HepG2 (cell line): Measurements from ENCODE around the gene TMEM63B. TPM values are rescaled to one million over a fixed set of nuclear protein-coding genes. Genes with fewer than 3 reads are reported as not detected.
A peak's percentile ranks its signal among the peaks of the same experiment; 100 is the strongest.

Experiments used
- BCL3 ChIP-seq: sonication (generic); formaldehyde crosslinking; IDR thresholded peaks from 2 replicates; pipeline ENCODE4 v1.5.1; 2020; ENCODE audit warnings: mild to moderate bottlenecking, missing genetic modification reagents, moderate library complexity
- BRD4 ChIP-seq: sonication (generic); formaldehyde crosslinking; IDR thresholded peaks from 2 replicates; pipeline ENCODE4 v1.4.0; 2020; ENCODE audit warnings: missing genetic modification reagents
- CHCHD3 ChIP-seq: sonication (generic); formaldehyde crosslinking; IDR thresholded peaks from 2 replicates; pipeline ENCODE4 v1.8.0; 2022; ENCODE audit warnings: mild to moderate bottlenecking, missing genetic modification reagents, moderate library complexity
- DBP ChIP-seq: sonication (generic); formaldehyde crosslinking; IDR thresholded peaks from 2 replicates; pipeline ENCODE4 v1.4.0; 2020; ENCODE audit warnings: missing genetic modification reagents; ENCODE audit errors: not compliant biosample characterization
- DMAP1 ChIP-seq: IDR thresholded peaks from 2 replicates; pipeline ENCODE4 v1.6.1; 2016
- FOXJ3 ChIP-seq: sonication (generic); formaldehyde crosslinking; IDR thresholded peaks from 2 replicates; pipeline ENCODE4 v1.4.0; 2020; ENCODE audit warnings: missing genetic modification reagents, mild to moderate bottlenecking, borderline replicate concordance
- FOXP1 ChIP-seq, 2 experiments: fragments of 450-650 bp in 1 of 2; IDR thresholded peaks; 2 replicates each; pipeline ENCODE4 v1.6.1; 2017 to 2018; ENCODE audit warnings: antibody characterized with exemption in 1 of 2
- HDAC6 ChIP-seq: fragments of 200-600 bp; sonication (generic); IDR thresholded peaks from 2 replicates; pipeline ENCODE4 v1.7.0; 2017; ENCODE audit warnings: mild to moderate bottlenecking, antibody characterized with exemption, low read length, low read depth
- KLF15 ChIP-seq: sonication (generic); formaldehyde crosslinking; IDR thresholded peaks from 2 replicates; pipeline ENCODE4 v1.8.1; 2023; ENCODE audit warnings: borderline replicate concordance, mild to moderate bottlenecking, inconsistent platforms, missing genetic modification reagents, mixed read lengths
- LCORL ChIP-seq, 2 experiments: fragments of 450-650 bp in 1 of 2; sonication (generic) in 1 of 2; formaldehyde crosslinking in 1 of 2; IDR thresholded peaks; 2 replicates each; pipeline versions ENCODE4 v1.5.0 to v1.6.1; 2017 to 2020; ENCODE audit warnings: antibody characterized with exemption in 1 of 2, missing genetic modification reagents in 1 of 2
- MED1 ChIP-seq: sonication (generic); formaldehyde crosslinking; IDR thresholded peaks from 2 replicates; pipeline ENCODE4 v1.4.0; 2020; ENCODE audit warnings: missing genetic modification reagents
- PAF1 ChIP-seq: IDR thresholded peaks from 2 replicates; pipeline ENCODE4 v1.6.1; 2016; ENCODE audit warnings: missing genetic modification reagents, missing compliant biosample characterization
- PCBP1 ChIP-seq: fragments of 200-400 bp; formaldehyde crosslinking; IDR thresholded peaks from 2 replicates; pipeline ENCODE4 v1.6.1; 2017; ENCODE audit warnings: mild to moderate bottlenecking, low read depth, low read length, borderline replicate concordance
- POLR2A ChIP-seq, 2 experiments: IDR thresholded peaks; 2 replicates each; pipeline ENCODE4 v1.6.1; 2011; ENCODE audit warnings: low read depth in 2 of 2, low read length in 2 of 2, mild to moderate bottlenecking in 1 of 2, moderate library complexity in 1 of 2; ENCODE audit not compliant: insufficient read depth in 1 of 2
- SNAPC5 ChIP-seq: sonication (generic); formaldehyde crosslinking; IDR thresholded peaks from 2 replicates; pipeline ENCODE4 v1.8.1; 2023; ENCODE audit warnings: mild to moderate bottlenecking, missing genetic modification reagents, borderline replicate concordance
- TCF12 ChIP-seq, 2 experiments: fragments of 450-650 bp in 1 of 2; sonication (generic) in 1 of 2; formaldehyde crosslinking in 1 of 2; IDR thresholded peaks; 2 replicates each; pipeline versions ENCODE4 v1.6.1 to v1.8.0; 2017 to 2022; ENCODE audit warnings: antibody characterized with exemption in 1 of 2, mild to moderate bottlenecking in 1 of 2, missing genetic modification reagents in 1 of 2, moderate library complexity in 1 of 2
- ZNF329 ChIP-seq: sonication (generic); formaldehyde crosslinking; IDR thresholded peaks from 2 replicates; pipeline ENCODE4 v1.9.0; 2021; ENCODE audit warnings: low read depth, mild to moderate bottlenecking, missing genetic modification reagents
- ZNF552 ChIP-seq: sonication (generic); formaldehyde crosslinking; IDR thresholded peaks from 2 replicates; pipeline ENCODE4 v1.9.0; 2022; ENCODE audit warnings: missing genetic modification reagents, mild to moderate bottlenecking, borderline replicate concordance
- ZNF761 ChIP-seq: sonication (generic); formaldehyde crosslinking; conservative IDR thresholded peaks from 2 replicates; pipeline ENCODE4 v1.4.0; 2020; ENCODE audit warnings: mild to moderate bottlenecking, missing genetic modification reagents
- polyA plus RNA-seq, 8 experiments: library from polyadenylated mRNA; depleted of rRNA in 3 of 8; stranded (reverse) in 7 of 8; unstranded in 1 of 8; fragments of >200 nt; fragmentation: Illumina TruSeq in 4 of 8; extraction: Trizol in 4 of 8; gene quantifications; 2 replicates each; pipeline versions ENCODE4 v1.2.1 to v1.2.3, GENCODE V29; 2011 to 2016; ENCODE audit warnings: low read depth in 4 of 8, missing spikeins in 1 of 8, mixed read lengths in 1 of 8; ENCODE audit not compliant: insufficient read depth in 1 of 8
- total RNA-seq, 5 experiments: library from RNA; depleted of rRNA; stranded (reverse); fragments of >200 nt; fragmentation: Illumina TruSeq; extraction: Trizol; gene quantifications; 2 replicates each; pipeline ENCODE4 v1.2.3, GENCODE V29; 2016; ENCODE audit warnings: low read depth in 1 of 5
- TF ChIP-seq, protein P1 (sequence below): sonication (generic); formaldehyde crosslinking; IDR thresholded peaks from 2 replicates; pipeline ENCODE4 v1.5.0; 2020; ENCODE audit warnings: mild to moderate bottlenecking, missing genetic modification reagents, borderline replicate concordance

Gene TMEM63B
- total and polyA plus RNA-seq, 2 of the 13 experiments (the other 11 are each of a cell fraction or from before 2014, with no cell fraction given) = 27.4 to 75.8 TPM

DNA sequence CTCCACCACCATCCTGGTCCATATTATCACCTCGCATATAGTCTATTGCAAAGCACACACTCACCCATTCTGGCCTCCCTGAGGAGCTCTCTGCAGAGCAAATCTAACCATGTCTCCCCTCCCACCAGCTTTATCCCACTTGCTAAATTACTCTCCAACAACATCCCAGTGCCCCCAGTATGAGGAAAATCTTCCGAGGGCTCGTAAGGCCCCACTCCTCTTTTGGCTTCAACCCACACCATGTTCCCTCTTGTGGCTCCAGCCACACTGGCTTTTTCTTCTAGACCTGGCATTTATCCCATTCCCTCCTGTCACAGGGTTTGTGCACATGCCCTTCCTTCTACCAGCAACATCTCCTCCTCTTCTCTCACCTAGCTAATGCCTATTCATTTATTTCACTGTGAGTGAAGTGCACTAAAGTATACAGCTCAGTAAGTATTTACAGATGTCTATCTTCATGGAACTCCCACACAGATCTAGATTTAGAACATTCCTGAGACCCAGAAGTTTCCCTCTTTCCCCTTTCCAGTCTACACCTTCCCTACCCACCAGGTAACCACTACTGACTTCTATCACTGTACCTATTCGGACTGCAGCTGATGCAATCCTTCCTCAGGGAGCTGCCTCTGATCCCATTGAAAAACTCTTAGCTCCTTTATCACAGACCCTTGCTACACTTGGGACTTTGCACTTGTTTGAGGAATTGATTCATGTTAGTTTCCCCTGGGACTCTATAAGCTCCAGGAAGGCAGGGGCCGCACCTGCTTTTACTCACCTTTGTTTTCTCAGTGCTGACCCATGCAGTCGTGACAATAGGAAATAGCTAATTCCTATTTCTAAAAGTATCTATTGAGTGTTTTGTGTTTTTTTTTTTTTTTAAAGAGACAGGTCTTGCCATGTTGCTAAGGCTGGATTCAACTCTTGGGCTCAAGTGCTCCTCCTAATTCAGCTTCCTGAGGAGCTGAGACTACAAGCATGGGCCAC is 15.6 kb upstream of the TMEM63B start (continued):
- no peak for TF ChIP-seq BCL3 (CRISPR knock-in tag)
- TF ChIP-seq ZNF761 (CRISPR knock-in tag) = peak; percentile 59; the same call in 1 of the 2 replicates
- no peak for TF ChIP-seq HDAC6
- TF ChIP-seq, protein P1, sequence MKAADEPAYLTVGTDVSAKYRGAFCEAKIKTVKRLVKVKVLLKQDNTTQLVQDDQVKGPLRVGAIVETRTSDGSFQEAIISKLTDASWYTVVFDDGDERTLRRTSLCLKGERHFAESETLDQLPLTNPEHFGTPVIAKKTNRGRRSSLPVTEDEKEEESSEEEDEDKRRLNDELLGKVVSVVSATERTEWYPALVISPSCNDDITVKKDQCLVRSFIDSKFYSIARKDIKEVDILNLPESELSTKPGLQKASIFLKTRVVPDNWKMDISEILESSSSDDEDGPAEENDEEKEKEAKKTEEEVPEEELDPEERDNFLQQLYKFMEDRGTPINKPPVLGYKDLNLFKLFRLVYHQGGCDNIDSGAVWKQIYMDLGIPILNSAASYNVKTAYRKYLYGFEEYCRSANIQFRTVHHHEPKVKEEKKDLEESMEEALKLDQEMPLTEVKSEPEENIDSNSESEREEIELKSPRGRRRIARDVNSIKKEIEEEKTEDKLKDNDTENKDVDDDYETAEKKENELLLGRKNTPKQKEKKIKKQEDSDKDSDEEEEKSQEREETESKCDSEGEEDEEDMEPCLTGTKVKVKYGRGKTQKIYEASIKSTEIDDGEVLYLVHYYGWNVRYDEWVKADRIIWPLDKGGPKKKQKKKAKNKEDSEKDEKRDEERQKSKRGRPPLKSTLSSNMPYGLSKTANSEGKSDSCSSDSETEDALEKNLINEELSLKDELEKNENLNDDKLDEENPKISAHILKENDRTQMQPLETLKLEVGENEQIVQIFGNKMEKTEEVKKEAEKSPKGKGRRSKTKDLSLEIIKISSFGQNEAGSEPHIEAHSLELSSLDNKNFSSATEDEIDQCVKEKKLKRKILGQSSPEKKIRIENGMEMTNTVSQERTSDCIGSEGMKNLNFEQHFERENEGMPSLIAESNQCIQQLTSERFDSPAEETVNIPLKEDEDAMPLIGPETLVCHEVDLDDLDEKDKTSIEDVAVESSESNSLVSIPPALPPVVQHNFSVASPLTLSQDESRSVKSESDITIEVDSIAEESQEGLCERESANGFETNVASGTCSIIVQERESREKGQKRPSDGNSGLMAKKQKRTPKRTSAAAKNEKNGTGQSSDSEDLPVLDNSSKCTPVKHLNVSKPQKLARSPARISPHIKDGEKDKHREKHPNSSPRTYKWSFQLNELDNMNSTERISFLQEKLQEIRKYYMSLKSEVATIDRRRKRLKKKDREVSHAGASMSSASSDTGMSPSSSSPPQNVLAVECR (CRISPR knock-in tag) = peak; percentile 7; the same call in 1 of the 2 replicates
- no peak for TF ChIP-seq FOXP1 (IDR thresholded peaks at IDR 0.05)
- TF ChIP-seq FOXP1 (CRISPR knock-in tag; IDR thresholded peaks at IDR 0.05) = peak; percentile 84
- no peak for TF ChIP-seq DBP (CRISPR knock-in tag)
- TF ChIP-seq SNAPC5 = 0 out of 2 replicates have a peak, but pooled peaks have one; percentile 44
- TF ChIP-seq MED1 (CRISPR knock-in tag) = peak; percentile 94
- no peak for TF ChIP-seq ZNF552 (CRISPR knock-in tag)
- TF ChIP-seq FOXJ3 (CRISPR knock-in tag) = peak; percentile 69; the same call in 1 of the 2 replicates
- 0 out of 2 replicates have a peak, but pooled peaks have one; percentile 41 for TF ChIP-seq CHCHD3 (CRISPR knock-in tag)
- peak in 1 of 2 experiments; percentile 37; a peak in 1 of 4 replicates for TF ChIP-seq POLR2A (IDR thresholded peaks at IDR 0.05; ENCODE audit: insufficient read depth in 1 of 2, low read depth in 2 of 2, low read length in 2 of 2)
- TF ChIP-seq PCBP1 = no peak
- peak; percentile 69 for TF ChIP-seq DMAP1 (CRISPR knock-in tag)
- no peak for TF ChIP-seq KLF15 (CRISPR knock-in tag)
- 0 out of 2 replicates have a peak, but pooled peaks have one; percentile 24 for TF ChIP-seq LCORL (IDR thresholded peaks at IDR 0.05)
- peak; percentile 97 for TF ChIP-seq LCORL (CRISPR knock-in tag; IDR thresholded peaks at IDR 0.05)
- TF ChIP-seq ZNF329 = no peak
- no peak for TF ChIP-seq PAF1 (CRISPR knock-in tag)
- no peak for TF ChIP-seq TCF12 (IDR thresholded peaks at IDR 0.05)
- TF ChIP-seq TCF12 (CRISPR knock-in tag; IDR thresholded peaks at IDR 0.05) = 0 out of 2 replicates have a peak, but pooled peaks have one; percentile 62
- TF ChIP-seq BRD4 = no peak
